Measurements from ENCODE around the gene VSNL1.
"Not testable (repeated sequence)": the region's sequence is repeated elsewhere in the genome, so short reads cannot be mapped to it uniquely, and the experiment has no call there.

The VSNL1 gene

DNA sequence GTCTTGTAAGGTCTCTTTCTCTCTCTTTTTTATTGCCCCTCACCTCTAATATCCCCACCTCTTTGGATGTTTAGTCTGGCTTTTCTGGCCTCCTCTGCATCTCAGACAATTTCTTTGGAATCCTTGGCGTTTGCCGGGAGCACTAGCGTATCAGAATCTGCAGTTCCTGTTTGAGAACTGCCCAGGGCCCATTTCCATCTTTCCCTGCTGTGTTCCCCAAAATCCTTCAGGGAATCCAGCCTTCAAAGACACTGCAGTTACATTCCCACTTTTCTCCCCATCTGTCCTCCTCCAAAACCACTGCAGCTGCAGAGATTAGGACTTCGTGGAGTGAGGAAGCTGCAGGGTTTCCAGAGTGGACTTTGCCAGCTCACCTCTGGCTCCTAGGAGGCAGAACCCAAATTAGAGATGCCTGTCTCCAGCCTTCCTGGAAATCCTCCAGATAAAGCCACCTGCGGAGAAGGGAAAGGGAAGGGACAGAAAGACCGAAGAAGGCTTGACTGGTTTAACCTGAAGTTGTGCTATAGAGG lies 2.7 kb downstream of the VSNL1 start:
- DNase-seq = no peak

DNA sequence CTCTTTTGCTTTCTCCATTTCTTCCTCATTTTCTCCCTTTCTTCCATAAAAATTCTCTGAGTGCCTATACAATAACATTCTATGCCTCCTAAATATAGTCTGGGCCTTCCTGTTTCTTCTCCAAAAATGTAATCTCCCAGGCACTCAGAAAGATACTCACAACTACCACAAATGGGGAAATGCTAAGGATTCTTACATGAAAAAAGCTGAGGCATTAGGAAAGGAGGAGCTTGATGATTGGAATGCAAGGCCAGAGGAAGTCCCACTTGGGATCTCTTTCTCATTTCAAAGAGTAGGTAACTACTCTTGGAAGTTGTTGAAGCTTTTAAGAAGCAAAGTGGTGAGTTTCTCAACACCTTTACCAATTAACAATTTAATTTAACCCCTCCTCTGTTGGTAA lies 3.4 kb downstream of the VSNL1 start:
- DNase-seq = no peak

DNA sequence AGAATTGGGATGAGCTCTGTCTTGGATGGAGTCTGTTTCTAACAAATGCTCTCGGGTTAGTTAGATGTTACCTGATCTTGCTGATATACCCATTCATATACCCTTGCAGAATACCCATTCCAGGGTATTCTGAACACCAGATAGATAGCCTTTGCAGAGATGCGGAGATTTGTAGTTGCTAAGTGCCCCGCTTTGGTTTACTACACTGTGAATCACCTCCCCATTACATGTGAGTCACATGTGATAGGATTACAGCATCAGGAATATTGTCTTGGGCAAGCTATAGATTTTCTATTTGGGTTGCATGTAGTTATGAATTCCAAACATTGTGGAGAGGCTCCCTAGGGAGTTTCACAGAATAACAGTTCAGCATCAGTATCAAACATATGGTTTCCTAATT lies 3.8 kb downstream of the VSNL1 start:
- no peak for DNase-seq

DNA sequence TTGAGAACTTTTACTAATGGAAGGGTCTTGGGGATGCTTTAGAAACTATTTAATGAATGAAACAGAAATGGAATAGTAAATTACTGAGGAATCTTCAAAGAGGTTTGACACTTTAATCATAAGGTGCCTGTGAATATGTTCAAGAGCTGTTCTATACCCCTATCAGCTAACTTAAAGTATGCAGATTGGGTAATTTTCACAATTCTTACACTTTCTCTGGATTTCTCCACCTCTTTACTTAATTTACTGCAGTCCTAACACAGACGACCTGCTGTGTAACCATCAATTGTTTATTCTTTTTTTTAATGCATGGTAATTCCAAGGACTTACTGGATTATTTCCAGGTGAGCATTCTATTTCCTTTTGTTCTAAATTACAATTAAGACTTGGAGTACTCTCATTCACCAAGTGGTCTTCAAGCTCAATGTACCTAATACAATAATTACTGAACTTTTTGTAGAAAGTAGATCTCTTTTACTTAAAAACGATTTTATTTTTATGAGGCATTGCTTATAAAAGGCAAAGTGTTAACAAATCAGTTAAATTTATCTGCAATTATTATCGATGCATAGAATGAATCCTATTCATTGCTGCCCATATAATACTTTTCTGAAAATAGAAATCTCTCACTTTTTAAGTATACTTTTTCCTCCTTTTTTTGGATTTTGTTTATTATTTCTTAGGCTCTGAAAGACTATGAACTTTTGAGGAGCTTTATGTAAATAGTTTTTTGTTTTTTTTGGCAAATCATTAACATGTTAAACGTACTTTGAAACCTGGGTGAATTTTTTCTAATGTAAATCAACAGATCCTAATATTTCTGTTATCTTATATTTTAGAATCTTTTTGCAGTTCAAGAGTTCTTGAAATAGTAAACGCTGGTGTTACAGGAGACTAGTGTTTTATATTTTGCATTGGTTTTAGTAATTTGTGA lies 5.5 kb downstream of the VSNL1 start:
- DNase-seq = no peak

DNA sequence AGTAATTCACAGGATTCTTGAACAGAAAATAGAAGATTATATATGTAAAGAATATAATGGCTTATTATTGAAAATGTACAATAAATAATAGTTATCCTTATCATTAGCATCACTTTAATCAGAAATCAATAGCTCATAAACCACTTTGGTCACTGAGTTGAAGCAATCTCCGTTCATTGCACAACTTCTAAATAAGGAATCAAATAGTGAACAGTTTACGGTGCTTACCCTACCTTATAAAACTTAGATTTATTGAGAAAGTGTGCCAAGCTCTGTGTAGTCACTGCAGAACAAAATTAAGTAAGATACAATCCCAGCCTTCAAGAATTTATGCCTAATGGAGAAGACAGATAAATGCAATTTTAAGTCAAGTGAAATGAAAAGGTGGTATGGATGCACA lies 6.7 kb downstream of the VSNL1 start:
- no peak for DNase-seq

DNA sequence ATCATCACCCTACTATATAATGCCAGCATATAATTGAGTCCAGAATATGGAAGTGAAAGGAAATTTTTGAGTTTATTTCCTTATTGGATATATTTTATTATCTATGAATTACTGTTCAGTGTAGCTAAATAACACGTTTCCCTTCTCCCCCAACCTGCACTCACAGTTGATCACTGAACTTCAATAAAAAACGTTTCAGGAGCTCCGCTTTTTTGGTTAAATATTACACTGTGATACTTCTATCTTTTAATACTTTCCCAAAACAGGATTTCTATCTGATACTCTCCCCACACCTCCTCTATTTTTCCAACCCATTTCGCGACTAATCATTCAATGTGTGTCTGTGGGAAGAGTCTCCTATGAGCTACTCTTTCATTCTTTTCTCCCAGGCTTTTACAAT lies 7.2 kb downstream of the VSNL1 start:
- no peak for DNase-seq

DNA sequence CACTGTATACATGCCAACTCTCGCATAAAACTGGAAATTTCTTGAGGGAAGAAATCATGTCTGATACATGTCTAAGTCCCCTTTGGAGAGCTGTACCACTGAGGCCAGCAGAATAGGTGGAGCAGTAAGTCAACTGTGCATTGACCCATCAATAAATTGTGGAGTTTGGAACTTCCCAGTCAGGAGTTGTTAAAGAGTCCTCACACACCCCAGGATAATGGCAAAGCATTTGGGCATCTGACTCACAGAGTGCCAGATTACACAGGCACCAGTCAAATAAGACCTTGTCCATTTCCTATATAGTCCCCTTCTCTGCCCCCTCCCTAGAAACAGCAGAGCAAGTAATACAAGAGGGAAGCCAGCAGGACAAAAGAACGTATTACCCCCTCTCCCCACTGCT lies 10.4 kb downstream of the VSNL1 start:
- no peak for DNase-seq

DNA sequence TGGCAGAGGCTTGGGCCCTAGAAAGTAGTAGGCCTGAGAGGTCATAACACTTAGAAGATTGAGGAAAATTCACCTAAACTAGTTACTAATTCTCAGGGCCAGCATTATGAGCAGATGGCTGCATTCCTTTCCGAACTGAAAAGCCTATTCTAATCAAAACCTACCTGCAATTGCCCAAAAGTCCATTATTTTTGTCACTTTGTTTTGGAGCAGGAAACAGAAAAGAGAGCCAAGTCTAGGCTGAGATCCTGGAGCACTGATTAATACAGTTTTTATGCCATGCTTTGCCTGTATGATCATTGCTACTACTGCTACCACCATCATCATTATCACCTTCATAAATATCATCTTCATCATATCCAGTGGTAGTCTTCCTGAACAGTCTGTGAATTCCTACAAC lies 14.7 kb downstream of the VSNL1 start:
- no peak for DNase-seq

DNA sequence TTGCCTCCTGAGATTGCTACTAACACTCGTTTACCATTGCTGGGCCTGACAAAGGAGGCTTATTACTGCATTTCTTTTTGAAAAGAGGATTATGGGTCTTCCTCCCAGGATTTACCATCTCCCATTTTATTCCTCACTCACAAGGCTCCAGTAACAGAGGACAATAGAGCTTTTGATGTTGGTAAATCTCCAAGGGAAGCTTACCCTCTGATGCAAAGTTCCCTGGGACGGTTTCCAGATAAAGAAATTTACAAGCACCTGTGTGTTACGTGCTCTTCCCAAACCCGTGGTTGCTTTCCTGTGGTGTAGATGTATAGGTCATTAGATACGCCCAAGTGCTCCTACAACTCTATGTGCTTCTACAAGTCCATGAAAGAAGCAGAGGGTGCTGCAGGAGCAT lies 17.1 kb downstream of the VSNL1 start:
- DNase-seq = no peak

DNA sequence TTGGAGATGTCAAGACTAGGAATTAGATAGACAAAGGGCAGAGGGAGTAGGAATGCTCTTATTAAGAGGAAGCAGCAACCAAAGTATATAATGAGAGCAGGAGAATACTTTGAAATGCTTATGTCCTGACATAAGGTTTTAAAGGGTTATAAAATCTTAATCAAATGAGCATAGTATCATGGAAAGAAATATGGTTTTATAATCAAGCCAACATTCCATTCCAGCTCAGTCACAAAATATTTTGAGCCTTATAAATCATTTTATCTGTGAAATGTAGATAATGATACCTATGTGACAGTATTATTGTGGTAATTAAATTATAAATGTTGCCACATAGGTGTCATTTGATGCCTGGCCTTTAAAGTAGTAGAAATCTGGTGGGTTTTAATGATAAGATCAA lies 17.6 kb downstream of the VSNL1 start:
- no peak for DNase-seq

DNA sequence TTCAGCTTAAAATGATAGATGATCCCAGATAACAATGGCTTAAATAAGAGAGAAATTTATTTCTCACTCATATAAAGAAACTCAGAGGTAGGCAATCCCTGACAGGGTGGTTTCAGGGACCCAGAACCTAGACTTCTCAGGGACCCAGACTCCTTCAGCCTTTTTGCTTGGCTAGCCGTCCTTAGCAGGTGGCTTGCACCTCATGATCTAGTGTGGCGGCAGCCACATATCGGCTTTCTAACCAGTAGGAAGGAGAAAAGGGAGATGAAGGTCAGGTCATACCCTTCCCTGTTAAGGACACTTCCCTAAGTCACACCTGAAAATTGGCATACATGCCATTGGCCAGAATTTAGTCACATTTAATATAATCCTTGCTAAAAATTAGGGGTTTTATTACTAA lies 18.4 kb downstream of the VSNL1 start:
- DNase-seq = no peak

DNA sequence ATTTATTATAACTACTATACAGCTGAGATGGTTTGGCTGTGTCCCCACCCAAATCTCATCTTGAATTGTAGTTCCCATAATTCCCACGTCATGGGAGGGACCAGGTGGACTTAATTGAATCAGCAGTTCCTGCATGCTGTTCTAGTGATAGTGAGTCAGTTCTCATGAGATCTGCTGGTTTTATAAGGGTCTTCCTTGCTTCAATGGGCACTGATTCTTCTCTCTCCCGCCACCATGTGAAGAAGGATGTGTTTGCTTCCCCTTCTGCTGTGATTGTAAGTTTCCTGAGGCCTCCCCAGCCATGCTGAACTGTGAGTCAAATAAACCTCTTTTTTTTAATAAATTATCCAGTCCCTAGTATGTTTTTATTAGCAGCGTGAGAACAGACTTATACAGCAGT lies 25.2 kb downstream of the VSNL1 start:
- not testable (repeated sequence) for DNase-seq

DNA sequence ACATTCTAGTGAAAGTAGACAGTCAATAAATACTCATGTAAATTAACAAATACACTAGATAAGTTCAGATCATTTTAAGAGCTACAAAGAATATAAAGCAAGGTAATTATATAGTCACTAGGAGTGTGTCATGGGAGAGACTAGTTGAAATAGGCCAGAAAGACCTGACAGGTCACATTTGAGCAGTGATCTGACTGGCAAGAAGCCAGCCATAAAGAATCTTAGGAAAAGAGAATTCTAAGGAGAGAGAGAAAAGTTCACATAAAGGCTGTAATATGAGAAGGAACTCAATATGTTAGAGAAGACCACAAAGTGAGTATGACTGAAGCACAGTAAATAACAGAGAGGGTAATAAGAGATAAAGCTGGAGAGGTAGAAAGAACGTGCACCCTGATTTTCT lies 31.2 kb downstream of the VSNL1 start:
- DNase-seq = no peak

DNA sequence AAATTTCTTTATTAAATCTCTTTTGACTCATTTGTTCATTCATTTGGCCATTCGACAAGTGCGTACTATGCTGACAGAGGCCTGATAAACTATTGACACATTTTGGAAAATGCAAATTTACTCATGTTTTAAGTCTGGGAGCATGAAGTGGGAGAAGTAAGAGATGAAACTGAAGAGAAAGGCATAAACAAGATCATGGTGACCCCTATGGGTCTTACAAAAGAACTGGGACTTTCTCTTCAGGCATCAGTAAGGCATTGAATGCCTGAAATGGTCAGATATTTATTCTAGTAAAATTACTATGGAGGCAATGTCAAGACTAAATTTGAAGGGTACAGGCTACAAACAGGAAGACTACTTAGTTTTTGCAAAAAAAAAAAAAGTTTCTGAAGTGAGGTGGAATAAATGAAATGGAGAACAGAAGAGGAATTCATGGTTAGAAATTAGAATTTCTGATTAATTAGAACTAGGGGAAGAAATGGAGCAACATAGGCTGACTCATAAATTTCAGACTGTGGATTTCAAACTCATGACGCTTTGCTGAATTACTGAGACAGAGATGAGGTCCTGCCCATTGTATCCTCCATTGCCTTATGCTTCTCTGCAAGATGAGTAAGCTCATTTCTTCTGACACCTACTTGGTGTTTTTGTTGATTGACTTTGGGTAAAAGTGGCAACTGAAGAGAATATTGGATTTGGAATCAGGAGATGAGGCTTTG lies 32.7 kb downstream of the VSNL1 start:
- DNase-seq = no peak

DNA sequence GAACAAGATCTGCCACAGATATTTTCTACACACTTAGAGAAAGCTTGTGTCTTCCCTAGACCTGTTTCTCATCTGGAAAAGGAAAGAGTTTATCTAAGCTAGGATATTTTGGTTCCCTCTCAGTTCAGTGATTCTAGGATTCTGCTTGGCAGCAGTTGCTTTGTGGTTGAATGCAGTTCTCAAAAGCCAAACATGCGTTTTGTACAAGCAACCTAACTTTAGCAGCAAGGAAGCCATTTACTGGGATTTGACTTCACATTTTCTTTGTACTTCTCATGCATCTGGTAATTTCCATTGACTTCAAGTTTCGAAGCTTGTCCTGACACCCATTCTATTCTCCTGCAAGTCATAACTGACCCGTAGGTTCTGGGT lies 33.3 kb downstream of the VSNL1 start:
- no peak for DNase-seq

DNA sequence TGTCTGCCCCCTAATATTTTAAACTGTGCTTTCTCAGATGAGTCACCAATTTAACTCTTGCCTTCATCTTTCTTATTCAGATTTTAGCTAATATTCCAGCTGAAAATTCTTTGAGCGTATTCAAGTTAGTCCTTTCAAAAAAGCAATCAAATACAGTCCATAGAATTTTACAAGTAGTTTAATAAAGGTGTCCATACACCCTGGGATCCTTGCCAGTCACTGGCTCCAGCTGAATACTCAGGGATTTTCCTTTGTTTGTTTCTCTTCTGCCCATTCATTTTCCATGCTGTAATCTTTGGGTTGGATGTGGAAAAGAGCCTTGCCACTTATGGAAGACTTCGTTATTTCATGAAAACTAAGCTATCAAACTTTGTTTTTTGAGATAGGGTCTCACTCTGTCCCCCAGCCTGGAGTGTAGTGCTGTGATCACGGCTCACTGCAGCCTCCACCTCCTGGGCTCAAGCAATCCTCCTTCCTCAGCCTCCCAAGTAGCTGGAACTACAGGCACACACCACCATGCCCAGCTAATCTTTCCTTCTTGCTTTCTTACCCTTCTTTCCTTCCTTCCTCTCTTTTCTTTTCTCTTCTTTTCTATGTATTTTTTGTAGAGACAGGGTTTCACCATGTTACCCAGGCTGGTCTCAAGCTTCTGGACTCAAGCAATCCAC lies 34.0 kb downstream of the VSNL1 start:
- no peak for DNase-seq

DNA sequence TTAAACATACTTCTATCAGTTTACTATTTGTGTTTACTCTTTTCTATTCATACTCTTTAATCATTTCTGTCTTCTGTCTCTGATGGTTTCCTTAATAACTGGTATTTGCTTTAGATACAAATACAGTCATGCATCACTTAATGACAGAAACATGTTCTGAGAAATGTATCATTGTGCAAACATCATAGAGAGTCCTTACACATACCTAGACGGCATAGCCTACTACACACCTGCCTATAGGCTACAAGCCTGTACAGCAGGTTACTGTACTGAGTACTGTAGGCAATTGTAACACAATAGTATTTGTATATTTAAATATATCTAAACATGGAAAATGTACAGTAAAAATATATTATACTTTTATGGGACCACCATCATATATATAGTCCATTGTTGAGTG lies 36.3 kb downstream of the VSNL1 start:
- peak in 1 of 3 experiments; percentile 19 for DNase-seq

DNA sequence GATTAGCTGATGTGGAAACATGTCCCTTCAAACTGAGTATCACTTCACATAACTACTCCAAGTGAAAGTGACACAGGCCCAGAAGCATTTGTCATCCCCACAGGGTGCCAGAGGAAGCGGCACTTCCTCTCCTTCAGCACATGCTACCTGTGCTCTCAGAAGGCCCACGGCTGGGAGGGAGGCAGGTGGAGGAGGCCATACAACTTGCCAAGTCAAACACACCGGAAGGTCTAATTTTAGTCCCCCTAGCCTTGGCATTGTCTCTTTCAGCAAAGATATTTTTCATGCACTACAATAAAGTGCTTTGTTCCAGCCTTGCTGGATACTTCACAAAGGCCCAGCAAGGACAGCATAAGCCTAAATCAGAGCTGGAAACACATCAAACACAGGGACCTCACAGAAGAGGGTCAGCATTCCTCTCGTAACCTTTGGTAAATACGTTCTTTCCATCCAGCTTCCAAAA lies 38.0 kb downstream of the VSNL1 start:
- DNase-seq = no peak

DNA sequence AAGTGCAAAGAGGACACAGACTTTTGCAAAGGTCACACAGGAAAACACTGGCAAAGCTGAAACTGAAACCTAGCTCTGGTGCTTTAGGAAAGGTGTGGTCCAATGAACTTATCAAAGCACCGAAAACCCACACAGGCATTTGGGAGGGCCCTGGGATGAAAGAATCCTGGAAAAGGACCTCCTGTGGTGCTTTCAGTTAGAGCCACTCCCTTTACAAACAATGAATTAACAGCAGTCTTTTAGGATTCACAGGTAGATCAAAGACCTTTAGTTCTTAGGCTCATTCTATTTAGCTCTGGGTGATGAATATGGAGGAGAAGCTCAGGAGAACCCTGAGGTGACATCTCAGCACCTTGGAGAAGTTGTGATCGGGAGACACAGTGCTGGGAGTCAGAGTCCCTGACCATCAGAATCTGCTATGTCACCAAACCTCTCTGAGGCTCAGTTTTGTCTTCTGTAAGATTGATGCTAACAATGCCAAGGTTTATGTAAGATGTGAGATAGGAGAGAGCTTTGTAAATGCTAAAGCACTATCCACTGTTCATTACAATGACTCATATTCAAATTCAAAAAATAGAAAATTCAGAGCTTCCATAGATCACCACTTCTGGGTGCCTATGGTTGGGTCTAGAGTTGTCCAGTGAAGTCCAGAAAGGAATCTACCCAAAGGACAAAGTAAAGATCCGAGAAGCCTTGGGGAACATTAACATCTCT lies 39.3 kb downstream of the VSNL1 start:
- no peak for DNase-seq

DNA sequence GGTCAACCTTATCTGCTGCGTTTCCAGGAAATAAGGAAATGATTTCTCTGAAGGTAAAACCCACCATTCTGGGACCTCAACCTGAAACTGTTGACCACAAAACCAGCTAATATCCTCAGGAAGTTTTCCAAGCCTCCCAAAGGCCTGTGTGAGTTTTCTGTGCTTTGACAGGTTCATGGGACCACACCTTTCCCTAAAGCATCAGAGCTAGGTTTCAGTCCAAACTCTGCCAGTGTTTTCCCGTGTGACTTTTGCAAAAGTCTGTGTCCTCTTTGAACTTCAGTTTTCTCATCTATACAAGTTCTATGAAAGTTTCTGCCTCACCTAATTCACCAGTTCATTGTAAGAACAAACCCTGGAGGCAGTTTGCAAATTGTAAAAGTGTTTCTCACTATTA lies 39.8 kb downstream of the VSNL1 start:
- no peak for DNase-seq

DNA sequence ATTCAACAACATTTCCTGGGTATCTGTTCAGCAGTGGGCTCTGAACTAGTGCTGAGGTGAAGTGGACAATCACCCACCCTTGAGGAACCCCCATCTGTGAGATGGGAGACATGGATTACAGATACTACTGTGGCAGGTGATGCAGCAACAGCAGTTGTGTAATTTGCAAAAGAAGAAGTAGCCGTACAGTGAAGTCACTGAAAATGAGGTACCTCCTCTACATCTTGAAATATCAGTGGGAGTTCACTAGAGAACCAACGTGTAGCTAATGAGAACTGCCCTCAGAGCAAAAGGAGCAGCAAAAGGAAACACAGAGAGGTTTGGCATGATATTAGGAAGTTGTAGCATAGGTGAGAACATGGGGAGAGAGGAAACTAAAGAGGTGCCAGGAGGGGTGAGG lies 41.3 kb downstream of the VSNL1 start:
- DNase-seq = no peak

DNA sequence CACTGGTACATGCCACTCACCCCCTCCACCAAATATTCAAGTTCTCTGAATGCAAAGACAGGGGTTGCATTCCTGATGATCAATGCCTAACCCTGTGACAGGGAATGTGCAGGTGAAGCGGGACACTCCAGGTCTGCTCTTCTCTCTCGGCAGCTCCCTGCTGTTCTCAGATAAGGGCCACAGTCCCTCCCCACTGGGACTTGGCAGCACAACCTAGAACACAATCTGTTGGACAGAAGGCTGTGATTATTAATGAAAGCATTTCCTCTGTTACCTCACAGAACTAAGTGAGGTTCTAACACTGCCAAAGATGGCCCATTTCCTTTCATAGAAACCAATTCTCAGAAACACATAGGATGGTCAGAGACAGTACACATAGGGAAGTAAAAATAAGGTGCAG lies 42.7 kb downstream of the VSNL1 start:
- no peak for DNase-seq

DNA sequence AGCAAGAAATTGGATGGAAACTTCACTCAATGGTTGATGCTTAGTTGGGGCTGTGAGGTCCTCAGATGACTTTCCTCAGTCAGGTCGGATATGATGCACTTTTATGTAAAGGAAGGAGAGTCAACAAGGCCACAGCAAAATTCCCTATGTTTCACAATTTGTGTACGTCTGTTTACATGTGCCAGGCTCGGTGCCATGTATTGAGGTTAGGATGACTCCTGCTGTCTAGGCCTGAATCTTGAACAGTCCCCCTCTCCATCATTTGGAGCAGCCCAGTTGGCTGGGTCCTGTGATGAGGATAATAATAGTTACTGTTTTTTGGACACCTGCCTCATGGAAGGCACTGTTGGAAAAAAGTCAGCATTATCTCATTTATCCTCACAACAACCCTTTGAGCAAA lies 43.1 kb downstream of the VSNL1 start:
- no peak for DNase-seq

Measured in NCI-H1417 (cell line).